HG03439 (cell line): ENCODE data around the gene OR1L8.
"Not testable (repeated sequence)": the region's sequence is repeated elsewhere in the genome, so short reads cannot be mapped to it uniquely, and the experiment has no call there.

Source experiments
- ATAC-seq: cut with Tn5 transposase; IDR thresholded peaks from one replicate; pipeline ENCODE4 v1.9.1; 2021; ENCODE audit warnings: mild to moderate bottlenecking, moderate library complexity; ENCODE audit not compliant: unreplicated experiment

OR1L8 gene, protein sequence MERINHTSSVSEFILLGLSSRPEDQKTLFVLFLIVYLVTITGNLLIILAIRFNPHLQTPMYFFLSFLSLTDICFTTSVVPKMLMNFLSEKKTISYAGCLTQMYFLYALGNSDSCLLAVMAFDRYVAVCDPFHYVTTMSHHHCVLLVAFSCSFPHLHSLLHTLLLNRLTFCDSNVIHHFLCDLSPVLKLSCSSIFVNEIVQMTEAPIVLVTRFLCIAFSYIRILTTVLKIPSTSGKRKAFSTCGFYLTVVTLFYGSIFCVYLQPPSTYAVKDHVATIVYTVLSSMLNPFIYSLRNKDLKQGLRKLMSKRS

GRCh38 chr9:122583284-122583683, at the start of gene OR1L8:
TSS of gene OR1L8 (minus strand) at chr9:122583384. CDS start at chr9:122568477, 14,907 bp downstream.
- not testable (repeated sequence) for ATAC-seq

DNA sequence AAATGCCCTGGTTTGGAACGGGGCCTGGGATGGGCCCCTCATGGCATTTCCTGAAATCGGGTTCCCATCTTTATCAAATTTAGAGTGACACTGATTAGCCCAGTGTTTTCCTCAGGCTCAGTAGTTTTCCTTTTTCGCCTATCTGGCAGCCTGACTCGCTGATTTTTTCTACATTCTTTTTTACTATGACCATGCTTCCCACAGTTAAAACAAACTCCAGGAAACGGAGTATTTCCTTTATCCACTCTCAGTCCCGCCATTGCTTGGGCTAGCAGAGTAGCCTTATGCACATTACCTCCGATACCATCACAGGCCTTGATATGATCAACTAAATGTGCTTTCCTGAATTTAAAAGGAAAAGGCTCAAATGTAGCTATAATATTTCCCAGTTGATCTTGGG, 36.8 kb upstream of the OR1L8 start:
- ATAC-seq, result no peak

DNA sequence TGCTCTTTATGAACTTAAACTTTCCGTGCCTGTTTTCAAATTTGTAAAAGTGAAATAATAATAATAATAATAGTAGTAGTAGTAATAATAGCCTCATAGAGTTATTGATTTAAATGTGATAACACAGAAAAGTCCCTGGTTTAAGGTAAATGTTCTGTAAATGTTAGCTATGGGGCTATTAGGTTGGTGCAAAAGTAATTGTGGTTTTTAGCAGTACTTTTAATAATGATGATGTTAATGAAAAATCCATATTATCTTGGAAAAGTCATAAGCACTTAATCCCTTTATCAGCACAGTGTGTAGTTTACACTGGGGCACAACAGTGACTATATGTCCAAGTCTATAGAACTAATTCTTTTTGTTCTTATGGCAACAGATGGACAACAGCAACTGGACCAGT, 31.2 kb upstream of the OR1L8 start, which contains the start of gene OR1Q1:
OR1Q1 (plus strand) TSS at position 377 of the 400 bp plus-strand sequence; CDS start at position 377, 0 bp downstream.
- ATAC-seq, result no peak

- no peak for ATAC-seq
These were observed 26.6 kb upstream of the OR1L8 start for GRCh38 chr9:122609804-122610203.

DNA sequence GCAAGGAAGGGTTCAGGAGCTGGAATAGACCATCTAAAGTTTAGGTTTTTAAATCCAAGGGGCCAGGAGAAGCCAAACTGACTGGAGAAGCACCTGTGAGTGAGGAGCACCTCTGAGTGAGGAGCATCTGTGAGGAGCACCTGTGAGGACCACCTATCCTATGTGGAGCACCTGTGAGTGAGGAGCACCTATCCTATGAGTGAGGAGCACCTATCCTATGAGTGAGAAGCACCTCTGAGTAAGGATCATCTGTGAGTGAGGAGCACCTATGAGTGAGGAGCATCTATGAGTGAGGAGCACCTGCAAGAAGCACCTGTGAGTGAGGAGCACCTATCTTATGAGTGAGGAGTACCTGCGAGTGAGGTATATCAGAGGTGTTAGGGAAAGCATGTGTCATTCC, 23.4 kb upstream of the OR1L8 start:
- no peak for ATAC-seq

- ATAC-seq, result no peak
These were observed 22.5 kb upstream of the OR1L8 start for GRCh38 chr9:122605691-122606090.

DNA sequence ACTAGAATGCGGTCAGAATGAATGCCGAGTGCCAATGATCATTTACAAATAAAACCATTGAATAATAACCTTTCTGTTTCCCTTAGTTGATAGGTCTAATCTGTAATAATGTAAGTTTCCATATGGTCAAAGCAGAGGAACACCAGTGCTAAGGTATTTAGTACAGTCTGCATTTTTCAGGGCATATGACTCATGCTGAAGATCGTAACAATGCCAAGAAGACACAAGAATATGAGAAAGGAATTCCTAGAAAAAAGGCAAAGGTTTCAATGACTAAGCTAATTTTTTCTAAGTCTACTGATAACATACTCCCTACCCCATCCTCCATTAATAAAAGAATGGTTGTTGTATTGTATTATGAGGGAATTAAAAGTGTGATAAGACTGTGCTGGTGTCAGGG, 2.8 kb downstream of the OR1L8 start:
- ATAC-seq, result no peak

DNA sequence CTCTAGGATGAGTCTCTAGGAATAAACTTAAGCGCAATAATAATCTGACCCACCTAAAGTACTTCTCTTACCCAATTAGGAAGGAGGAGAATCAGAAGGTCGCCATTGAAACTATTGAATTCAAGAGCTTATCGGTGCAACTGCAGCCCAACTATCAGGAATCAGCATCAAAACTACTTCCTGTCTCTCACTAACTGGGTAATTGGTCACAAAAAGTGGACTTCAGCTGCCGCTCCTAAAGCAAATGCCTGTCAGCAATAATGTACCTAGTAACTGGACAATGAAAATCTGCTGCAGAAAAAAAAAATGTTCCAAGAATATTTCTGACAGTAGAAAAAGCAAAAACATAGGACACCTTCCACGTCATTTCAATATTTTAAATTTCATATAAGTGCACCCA, 3.3 kb downstream of the OR1L8 start:
- no peak for ATAC-seq

- ATAC-seq, result no peak
These were observed 10.7 kb downstream of the OR1L8 start for GRCh38 chr9:122572456-122572855.

DNA sequence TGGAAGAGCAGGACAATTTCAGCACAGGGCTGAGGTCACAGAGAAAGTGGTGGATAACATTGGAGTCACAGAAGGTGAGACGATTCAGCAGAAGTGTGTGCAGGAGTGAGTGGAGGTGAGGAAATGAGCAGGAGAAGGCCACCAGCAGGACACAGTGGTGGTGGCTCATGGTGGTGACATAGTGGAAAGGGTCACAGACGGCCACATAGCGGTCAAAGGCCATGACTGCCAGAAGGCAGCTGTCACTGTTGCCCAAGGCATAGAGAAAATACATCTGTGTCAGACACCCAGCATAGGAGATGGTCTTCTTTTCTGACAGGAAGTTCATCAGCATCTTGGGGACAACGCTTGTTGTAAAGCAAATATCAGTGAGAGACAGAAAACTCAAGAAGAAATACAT, 15.3 kb downstream of the OR1L8 start:
- ATAC-seq, result no peak

- ATAC-seq, result no peak
These were observed 20.9 kb downstream of the OR1L8 start for GRCh38 chr9:122562134-122562760.

DNA sequence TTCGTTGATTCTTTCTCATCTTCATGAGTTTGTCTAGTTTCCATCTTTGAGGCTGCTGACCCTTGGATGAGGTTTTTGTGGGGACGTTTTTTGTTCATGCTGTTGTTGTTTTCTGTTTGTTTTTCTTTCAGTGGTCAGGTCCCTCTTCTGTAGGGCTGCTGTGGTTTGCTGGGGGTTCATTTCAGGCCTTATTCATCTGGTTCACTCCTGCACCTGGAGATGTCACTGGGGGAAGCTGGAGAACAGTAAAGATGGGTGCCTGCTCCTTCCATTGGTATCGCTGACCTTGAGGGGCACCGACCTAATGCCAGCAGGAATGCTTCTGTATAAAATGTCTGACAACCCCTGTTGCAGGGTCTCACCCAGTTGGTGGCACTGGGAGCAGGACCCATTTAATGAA, 21.7 kb downstream of the OR1L8 start:
- no peak for ATAC-seq

GRCh38 chr9:122552812-122553211, 30.4 kb downstream of the OR1L8 start, which contains the start of gene OR1N2:
TSS of gene OR1N2 (plus strand) at chr9:122553112. CDS start at chr9:122553212, 100 bp downstream.
- ATAC-seq, result no peak

- ATAC-seq, result no peak
These were observed 31.8 kb downstream of the OR1L8 start for GRCh38 chr9:122551371-122551770.

- ATAC-seq, result no peak
These were observed 37.0 kb downstream of the OR1L8 start for GRCh38 chr9:122546196-122546595.

GRCh38 chr9:122538757-122539156, 44.4 kb downstream of the OR1L8 start:
- ATAC-seq, result no peak

GRCh38 chr9:122537066-122537465, 46.1 kb downstream of the OR1L8 start:
- not testable (repeated sequence) for ATAC-seq

DNA sequence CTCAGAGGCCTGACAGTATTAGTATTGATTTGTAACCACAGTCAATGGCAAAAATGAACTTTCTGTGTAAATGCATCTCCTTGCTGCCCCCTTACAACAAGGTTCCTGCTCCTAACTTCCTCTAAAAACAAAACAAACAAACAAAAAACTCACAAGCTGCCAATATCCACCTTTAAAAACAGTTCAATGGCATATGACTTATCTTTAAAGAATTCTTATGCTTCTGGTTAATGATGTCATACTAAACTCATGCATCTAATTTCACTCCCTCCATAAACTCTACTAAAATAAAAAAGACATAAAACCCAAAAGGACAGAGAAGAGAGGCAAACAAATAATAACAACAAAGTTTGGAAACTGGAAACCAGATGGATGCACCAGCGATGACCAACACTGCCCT, 47.0 kb downstream of the OR1L8 start:
- ATAC-seq, result no peak

DNA sequence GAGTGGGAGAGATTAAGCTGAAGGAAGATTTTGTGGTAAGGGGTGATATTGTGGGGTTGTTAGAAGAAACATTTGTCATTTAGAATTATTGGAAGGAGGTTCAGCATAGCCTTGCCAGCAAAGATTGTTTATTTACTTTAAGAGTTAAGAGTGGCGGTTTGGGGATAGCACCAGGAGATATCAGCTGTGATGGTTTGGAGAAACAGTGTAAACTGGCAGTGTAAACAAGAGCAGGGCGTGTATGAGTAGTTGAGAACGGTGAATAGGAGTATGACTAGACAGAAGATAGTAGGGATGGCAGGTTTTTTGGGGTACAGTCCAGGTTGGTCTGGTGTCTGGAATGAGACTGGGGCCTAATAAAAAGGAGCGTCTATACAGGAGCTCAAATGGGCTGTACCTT, 52.0 kb downstream of the OR1L8 start:
- ATAC-seq, result not testable (repeated sequence)

DNA sequence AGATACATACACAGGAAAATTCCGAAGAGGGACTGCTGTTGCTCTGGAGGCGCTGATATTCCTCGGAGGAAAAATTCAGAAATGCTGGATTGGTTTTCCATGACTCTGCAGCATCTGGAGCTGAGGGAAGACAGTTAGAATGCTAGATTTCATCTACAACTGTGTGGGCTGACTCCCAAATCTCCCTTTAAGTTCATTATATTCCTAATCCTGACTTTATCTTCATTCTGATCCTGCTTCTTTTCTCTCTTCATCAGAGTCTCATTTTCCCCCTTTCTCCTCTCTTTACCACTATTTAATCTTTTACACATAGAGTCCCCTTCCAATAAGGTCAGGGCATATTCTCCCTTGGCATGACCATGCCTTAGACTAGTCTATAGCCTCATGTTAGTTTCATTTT, 56.0 kb downstream of the OR1L8 start, which contains the start of gene OR1N1:
OR1N1 (minus strand) TSS at position 101 of the 400 bp plus-strand sequence; CDS start at position 101, 0 bp downstream.
- ATAC-seq, result no peak

GRCh38 chr9:122526602-122527001, 56.6 kb downstream of the OR1L8 start:
- ATAC-seq, result no peak

DNA sequence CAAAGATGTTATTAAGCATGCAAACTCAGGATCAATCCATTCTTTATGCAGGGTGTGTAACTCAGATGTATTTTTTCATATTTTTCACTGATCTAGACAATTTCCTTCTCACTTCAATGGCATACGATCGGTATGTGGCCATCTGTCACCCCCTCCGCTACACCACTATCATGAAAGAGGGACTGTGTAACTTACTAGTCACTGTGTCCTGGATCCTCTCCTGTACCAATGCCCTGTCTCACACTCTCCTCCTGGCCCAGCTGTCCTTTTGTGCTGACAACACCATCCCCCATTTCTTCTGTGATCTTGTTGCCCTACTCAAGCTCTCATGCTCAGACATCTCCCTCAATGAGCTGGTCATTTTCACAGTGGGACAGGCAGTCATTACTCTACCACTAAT, 63.8 kb downstream of the OR1L8 start:
- no peak for ATAC-seq
